Hindlimb muscle (tissue), 1 donor: ENCODE results near the gene CFAP69. TPM values are rescaled to one million over a fixed set of nuclear protein-coding genes. Genes with fewer than 3 reads are reported as not detected.
"Not testable (repeated sequence)": the region's sequence is repeated elsewhere in the genome, so short reads cannot be mapped to it uniquely, and the experiment has no call there.

Source experiments
- DNase-seq: peaks from one replicate; pipeline ENCODE4 v3.0.0-alpha.2; 2013
- polyA plus RNA-seq: library from polyadenylated mRNA; unstranded; fragments of 120-200 nt; gene quantifications from one replicate; pipeline ENCODE4 v1.2.1, GENCODE V29; 2013; ENCODE audit not compliant: insufficient read length

The CFAP69 gene
- polyA plus RNA-seq, 1 donor: 1.9 TPM

- no peak for DNase-seq
These were observed 26.8 kb downstream of the CFAP69 start for GRCh38 chr7:90271753-90272152.

GRCh38 chr7:90272242-90272641 lies 27.3 kb downstream of the CFAP69 start:
- no peak for DNase-seq

- DNase-seq: no peak
These were observed 29.2 kb downstream of the CFAP69 start for GRCh38 chr7:90274161-90274560.

GRCh38 chr7:90276033-90276728 lies 31.2 kb downstream of the CFAP69 start:
- no peak for DNase-seq

GRCh38 chr7:90288154-90288553 lies 43.2 kb downstream of the CFAP69 start:
- DNase-seq: no peak

GRCh38 chr7:90290244-90291113 lies 45.5 kb downstream of the CFAP69 start:
- DNase-seq: no peak

GRCh38 chr7:90298145-90299038 lies 53.4 kb downstream of the CFAP69 start:
- DNase-seq: no peak

GRCh38 chr7:90303241-90303640 lies 58.3 kb downstream of the CFAP69 start:
- no peak for DNase-seq

GRCh38 chr7:90309872-90310271 lies 64.9 kb downstream of the CFAP69 start:
- no peak for DNase-seq

- DNase-seq: no peak
These were observed 66.2 kb downstream of the CFAP69 start for GRCh38 chr7:90311175-90311574.

GRCh38 chr7:90312745-90313144 lies 67.8 kb downstream of the CFAP69 start:
- DNase-seq: no peak

GRCh38 chr7:90313907-90314306 lies 68.9 kb downstream of the CFAP69 start:
- no peak for DNase-seq

- DNase-seq: no peak
These were observed 75.0 kb downstream of the CFAP69 start for GRCh38 chr7:90320014-90320413.

- no peak for DNase-seq
These were observed 75.4 kb downstream of the CFAP69 start for GRCh38 chr7:90320418-90320800.

- no peak for DNase-seq
These were observed 76.0 kb downstream of the CFAP69 start, which contains the start of gene FAM237B for GRCh38 chr7:90320801-90321494. Gene FAM237B, minus strand, starts transcription at chr7:90321304. Its CDS starts 1,556 bp downstream, at chr7:90319748.

GRCh38 chr7:90322837-90323236 lies 77.9 kb downstream of the CFAP69 start:
- no peak for DNase-seq

GRCh38 chr7:90326500-90326899 lies 81.5 kb downstream of the CFAP69 start:
- DNase-seq: no peak

GRCh38 chr7:90334193-90334843 lies 89.3 kb downstream of the CFAP69 start:
- no peak for DNase-seq

GRCh38 chr7:90334926-90335325 lies 90.0 kb downstream of the CFAP69 start:
- not testable (repeated sequence) for DNase-seq

GRCh38 chr7:90337106-90337505 lies 92.1 kb downstream of the CFAP69 start:
- no peak for DNase-seq

- no peak for DNase-seq
These were observed 100.0 kb downstream of the CFAP69 start for GRCh38 chr7:90345016-90345415.
